GM19372 (cell line): ENCODE measurements around the gene SEMA6B.
"Not testable (repeated sequence)": the region's sequence is repeated elsewhere in the genome, so short reads cannot be mapped to it uniquely, and the experiment has no call there.

Source experiments
- ATAC-seq: cut with Tn5 transposase; IDR thresholded peaks from one replicate; pipeline ENCODE4 v1.9.1; 2021; ENCODE audit warnings: mild to moderate bottlenecking, low read depth, moderate library complexity; ENCODE audit not compliant: unreplicated experiment

SEMA6B gene

DNA sequence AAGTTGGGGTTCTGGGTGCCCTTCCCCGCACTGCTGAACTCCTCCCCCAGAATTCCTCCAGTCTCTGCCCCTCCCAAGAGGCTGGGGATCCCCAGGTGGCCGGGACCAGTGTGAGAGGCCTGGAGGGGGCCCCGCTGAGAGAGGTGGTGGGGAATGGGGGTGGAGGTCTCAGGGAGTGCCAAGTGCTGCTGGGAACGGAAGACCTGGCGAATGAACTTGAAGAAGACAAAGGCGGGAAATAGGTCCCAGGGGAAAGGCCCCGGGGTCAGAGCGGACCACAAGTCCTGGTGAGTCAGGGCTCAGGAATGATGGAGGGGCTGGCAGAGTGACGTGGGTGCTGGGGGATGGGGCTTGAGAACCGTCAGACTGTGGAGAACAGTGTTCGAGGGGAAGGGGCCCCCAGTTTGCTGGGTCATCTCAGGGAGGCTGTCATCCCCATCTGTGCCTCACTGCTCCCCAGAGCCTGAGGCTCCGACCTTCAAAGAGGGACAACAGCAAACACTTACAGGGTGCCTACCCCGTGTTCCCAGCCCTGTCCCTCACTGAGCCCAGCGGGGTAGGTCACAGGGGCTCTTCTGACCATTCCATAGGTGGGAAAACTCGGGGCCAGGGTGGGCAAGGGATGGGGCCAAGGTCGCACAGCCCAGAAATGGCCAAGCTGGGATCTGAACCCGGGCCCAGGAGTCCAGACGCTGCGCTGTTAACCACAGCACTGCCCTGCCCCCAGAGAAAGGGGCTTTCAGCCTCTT is 16.0 kb upstream of the SEMA6B start:
- no peak for ATAC-seq

DNA sequence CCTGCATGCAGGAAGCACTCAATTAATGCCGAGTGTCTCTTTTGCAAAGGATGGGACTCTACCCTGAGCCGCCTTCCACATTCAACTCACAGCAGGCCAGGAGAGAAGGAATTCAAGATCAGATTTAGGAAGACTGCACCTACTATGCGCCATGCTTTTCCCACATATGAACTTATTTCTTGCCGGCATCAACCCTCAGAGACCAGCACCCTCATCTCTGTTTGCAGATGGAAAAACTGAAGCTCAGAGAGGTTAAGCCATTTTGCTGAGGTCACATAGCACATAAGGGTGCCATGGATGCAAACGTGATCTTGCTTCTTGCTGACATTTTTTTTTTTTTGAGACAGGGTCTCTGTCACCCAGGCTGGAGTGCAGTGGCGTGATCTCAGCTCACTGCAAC is 14.2 kb upstream of the SEMA6B start:
- ATAC-seq = no peak

DNA sequence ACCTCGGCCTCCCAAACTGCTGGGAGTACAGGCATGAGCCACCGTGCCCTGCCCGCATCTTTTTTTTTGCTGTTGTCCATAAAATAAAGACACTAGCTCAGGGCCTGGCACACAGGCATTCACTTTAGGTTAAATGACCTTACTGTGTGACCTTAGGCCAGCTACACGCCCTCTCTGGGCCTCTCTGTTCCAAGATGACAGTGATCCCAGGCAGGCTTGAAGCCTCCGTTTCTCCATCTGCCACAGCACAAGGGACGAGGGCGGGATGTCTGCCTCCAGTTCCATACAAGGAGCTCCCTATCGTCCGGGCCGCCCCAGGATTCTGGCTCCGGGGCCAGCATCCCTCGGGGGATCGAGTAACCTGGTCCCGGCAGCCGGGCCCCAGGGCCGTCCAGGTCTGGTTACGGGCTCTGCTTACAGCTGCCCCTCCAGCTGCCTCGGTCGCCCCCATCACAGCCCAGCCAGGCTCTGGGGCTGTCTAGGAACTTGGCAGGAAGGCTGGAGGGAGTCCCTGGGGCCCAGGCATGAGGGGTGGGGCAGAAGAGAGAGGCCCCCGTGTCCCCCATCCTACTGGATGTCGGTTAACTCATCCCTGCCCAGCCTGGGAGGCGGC is 11.9 kb upstream of the SEMA6B start:
- ATAC-seq = no peak

DNA sequence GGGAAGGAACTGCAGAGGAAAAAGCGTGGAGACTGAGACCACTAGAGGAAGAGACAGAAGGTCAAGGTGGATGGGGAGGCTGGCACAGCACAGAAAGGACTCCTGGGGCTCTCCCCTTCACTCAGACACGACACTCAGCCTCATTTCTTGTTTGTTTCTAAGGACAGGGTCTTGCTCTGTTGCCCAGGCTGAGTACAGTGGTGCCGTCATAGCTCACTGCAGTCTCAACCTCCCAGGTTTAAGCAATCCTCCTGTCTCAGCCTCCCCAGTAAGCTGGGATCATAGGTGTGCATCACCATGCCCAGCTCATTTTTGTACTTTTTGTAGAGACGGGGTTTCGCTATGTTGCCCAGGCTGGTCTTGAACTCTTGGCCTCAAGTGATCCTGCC is 11.4 kb upstream of the SEMA6B start:
- no peak for ATAC-seq

DNA sequence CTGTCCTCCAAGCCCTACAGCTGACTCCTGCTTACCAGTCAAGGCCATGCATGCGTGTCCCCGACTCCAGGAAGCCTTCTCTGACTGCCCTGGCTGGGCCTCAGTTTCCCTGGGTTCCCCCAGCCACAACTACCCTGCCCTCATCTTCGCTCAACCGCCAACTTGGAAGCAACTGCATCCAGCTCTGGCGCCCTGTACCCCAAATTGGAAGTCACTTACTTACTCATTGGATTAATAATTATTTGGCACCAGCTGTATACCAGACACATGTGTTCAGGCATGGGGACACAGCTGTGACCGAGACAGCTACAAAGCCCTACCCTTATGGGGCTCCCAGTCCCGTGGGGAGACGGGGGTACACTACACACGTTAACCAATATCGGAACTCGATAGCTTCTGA is 10.9 kb upstream of the SEMA6B start:
- no peak for ATAC-seq

DNA sequence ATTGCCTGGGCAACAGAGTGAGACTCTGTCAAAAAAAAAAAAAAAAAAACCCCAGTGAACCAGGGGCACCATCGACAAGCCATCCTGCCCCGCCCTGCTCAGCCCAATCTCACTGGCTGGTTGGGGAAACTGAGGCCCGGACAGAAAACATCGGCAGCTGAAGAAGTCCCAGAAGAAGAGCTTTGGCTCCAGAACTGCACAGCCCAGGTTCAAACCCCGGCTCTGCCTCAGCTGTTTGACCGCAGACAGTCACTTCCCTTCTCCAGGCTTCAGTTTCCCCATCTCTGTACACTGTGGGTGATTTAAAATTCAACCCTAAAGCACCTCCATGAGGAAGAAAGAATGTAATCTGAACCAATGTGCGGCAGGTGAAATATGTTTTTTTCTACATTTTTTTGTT is 9.4 kb upstream of the SEMA6B start:
- no peak for ATAC-seq

DNA sequence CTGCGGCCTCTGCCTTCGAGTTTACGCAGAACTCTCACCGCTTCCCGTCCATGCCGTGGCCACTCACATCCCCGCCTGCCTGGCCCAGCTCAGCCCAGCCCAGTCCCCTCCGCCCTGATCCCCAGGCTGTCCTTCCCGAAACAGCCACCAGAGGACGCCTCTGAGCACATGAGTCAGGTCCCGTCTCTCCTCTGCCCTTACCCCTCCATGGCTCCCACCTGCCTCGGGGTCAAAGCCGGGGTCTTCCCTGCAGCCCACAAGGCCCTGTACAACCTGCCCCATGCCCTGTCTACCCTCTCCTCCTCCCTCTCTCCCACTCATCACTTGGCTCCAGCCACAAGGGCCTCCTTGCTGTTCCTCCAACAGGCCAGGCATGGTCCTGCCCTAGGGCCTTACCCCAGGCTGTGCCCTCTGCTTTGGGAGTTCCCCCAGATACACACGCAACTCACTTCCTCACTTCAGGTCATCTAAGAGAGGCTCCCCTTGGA is 8.1 kb upstream of the SEMA6B start:
- ATAC-seq = no peak

DNA sequence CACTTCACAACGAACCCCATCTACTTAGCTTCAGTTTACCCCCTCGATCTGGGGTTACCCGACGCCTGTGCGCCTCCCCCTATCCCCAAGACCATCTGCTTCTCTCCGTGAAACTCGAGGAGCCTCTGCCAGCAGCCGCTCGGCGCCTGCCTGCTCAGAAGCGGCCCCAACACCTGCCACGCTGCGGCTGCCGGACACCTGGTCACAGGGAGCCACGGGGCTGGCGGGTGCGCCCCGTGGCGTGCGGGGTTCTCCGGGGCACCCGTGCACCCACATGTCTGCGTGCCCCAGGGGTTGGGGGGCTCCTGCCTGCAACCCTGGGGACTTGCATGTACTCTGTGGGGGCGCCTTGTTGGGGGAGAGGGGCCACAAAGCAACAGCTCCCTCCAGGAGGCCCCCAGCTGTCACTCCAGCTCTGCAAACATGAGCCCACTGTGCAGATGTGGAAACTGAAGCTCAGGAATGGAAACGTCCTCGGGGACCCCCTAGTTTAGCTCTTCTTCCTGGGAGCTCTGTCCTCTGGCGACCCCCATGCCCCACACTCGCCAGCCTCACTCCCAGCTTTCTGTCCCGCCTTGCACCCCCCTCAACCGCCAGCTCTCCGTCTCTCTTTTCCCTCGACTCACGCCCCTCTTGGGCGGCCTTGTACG is 7.0 kb upstream of the SEMA6B start:
- no peak for ATAC-seq

DNA sequence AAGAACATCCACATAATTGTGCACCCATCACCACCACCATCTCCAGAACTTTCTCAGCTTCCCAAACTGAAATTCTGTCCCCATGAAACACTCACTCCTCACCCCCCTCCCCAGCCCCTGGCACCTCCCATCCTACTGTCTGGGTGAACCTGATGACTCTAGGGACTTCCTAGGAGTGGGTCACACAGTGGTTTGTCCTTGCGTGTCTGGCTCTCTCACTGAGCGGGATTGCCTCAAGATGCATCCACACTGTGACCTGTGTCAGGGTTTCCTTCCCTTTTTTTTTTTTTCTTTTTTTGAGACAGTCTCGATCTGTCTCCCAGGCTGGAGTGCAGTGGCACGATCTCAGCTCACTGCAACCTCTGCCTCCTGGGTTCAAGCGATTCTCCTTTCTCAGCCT is 4.1 kb upstream of the SEMA6B start:
- not testable (repeated sequence) for ATAC-seq

DNA sequence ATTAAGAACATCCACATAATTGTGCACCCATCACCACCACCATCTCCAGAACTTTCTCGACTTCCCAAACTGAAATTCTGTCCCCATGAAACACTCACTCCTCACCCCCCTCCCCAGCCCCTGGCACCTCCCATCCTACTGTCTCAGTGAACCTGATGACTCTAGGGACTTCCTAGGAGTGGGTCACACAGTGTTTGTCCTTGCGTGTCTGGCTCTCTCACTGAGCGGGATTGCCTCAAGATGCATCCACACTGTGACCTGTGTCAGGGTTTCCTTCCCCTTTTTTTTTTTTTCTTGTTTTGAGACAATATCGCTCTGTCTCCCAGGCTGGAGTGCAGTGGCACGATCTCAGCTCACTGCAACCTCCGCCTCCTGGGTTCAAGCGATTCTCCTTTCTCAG is 2.6 kb upstream of the SEMA6B start:
- not testable (repeated sequence) for ATAC-seq

DNA sequence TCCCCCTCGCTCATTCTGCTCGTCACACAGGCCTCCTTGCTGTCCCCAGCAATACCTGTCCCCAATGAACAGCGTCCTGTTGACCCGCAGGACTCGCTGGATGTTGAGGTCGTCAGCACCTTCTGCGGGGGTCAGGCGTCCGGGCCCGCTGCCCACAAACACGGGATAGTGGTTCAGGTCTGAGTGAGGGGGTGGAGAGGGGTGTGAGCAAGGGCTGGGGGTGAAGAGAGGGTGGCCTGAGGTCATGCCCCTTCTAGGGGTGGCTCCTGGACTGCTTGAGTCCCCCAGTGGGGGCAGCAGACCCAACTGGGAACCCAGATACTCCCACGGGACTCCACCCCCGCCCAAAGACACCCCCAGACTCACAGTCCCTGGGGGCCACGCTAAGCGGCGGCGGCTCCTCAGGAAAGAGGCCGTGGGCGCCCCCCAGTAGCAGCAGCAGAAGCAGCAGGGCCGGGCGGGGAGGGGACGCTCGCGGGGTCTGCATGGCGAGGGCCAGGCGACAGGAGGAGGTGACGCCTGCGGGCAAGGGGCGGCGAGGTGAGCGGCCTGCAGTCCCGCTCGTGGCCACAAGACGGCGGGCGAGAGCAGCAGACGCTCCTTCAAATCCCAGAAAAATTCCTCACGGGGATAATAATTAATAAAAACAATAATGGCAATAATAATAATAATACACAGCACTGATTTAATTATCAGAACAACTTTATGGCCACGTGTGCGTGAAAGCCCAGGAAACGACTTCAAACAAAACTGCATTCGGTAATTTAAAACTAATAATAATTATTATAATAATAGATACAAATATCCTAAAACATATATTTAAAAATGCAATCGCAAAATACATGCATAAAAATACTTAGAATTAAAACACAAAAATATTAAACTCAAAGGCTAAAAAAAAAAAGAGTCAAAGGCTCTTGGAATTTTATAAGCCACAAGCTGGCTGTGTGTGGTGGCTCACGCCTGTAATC is 1.2 kb downstream of the SEMA6B start:
- ATAC-seq = no peak

DNA sequence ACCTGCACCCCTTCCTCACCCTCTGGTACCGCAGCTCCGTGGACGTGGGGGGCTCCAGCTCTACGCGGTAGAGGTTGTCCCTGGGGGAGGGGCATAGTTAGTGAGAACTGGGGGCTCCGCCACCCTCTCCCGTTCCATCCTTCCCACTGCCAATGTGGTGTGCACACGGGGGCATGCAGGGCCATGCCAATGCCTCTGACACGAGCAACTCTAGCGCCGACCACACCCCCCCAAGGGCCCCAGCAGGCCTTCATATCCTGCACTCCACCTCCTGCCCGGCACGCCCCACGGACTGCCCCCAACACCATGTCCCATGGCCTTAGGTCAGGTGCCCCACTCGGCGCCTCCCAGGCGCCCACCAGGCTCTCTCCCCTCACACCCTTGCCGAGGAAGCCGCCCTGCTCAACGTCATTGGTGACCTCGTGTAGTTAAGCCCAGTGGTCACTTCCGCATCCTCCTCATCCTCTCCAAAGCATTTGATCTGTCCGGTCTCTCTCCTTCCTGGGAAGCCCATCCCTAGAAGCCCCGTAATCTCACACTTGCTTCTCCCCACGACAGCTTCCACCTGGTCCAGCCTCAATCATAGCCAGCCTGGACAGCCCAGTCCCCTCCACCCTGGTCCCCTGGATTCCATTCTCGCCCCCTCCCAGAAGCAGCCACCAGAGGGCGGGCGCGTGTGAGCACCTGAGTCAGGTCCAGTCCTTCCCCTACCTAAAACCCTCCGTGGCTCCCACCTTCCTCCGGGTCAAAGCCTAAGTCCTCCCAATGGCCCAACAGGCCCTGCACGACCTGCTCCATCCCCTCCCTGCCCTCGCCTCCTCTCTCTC is 2.1 kb downstream of the SEMA6B start:
- ATAC-seq = no peak

DNA sequence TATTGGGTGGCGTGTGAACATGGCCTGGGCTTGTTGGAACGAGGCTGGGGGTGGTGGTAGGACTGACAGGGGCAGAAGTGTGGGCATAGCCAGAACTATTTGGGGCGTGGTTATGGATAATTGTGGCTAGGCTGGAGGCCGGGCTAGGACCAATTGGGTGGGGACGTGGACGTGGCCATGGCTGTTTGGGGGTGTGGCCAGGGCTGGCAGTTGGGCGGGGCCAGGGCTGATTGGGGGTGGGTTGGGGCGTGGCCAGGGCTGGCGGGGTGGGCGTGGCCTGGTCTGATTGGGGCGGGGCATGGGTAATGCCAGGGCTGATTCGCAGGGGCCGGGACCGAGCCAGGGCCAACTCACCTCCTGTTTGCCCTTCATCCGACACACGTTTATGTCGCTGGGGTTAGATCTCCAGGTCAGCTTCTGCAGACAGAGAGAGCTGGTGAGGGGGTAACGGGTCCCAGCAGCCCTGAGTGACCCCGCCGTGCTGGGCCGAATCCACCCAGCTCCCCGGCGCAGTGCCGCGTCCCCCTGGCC is 2.8 kb downstream of the SEMA6B start:
- no peak for ATAC-seq

DNA sequence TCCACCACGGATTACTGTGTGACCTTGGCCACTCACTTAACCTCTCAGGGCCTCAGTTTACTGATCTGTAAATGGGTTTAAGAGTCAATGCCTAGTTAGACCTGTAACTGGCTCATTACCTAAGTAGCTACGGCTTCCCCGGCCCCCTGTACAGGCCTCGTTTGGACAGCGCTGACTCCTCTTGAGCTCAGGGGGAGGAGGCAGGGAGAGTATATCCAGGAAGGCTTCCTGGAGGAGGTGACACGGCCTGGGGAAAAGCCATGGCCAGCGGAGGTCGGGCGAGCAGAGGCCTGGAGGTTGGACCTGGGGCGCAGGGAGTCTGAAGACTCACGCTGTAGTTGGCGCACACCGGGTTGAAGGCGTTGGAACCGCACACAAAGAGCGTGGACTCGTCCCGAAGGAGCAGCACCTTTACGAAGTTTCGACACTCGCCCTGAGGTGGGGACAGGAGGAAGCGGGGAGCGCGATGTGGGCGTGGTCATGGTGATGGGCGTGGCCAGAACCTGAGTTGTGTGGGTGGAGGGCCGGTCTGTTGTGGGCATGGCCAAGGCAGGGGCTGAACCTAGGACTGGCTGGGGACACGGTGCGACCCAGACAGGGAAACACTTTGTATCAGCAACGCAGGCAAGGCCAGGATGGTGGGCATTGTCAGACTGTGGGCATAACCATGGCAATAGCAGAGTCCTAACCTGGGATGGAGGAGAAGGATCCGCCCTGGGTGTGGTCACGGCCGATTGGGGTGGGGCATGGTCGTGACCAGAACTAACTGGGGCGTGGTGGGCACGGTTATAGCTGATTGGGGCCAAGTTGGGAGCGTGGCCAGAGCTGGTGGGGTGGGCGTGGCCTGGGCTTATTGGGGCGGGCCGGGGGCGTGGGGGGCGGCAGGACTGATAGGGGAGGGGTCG is 3.6 kb downstream of the SEMA6B start:
- ATAC-seq = no peak

DNA sequence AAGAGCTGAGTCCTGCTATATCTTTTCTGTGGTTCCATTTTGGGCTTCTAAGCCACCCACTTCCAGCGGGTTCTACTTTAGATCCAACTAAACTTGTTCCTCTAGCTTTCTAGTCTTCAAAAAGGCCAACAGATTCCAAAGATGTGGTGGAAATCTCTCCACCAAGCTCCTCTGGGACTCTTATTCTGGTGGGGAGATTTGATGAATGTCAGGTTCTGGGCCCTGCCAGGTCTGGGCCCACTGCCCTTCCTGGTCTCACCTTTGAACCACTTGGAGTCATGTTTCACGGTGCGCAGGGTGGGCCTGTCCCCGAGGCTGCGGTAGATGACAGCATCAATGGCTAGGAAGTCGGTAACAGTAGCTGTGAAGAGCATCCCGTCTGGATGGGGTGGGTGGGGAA is 4.8 kb downstream of the SEMA6B start:
- no peak for ATAC-seq

DNA sequence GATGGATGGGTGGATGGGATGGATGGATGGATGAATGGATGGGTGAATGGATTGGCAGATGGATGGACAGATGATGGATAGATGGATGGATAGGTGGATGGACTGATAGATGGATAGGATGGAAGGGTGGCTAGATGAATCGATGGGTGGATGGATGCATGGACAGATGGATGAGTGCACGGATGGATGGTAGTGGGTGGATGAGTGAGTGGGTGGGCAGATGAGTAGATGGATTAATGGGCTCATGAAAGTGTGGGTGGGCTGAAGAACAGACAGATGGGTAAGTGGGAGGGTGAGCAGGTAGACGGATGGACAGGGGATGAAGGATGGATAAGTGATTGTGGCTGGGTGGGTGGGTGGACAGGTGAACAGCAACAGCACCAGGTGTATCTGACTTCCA is 5.7 kb downstream of the SEMA6B start:
- no peak for ATAC-seq

DNA sequence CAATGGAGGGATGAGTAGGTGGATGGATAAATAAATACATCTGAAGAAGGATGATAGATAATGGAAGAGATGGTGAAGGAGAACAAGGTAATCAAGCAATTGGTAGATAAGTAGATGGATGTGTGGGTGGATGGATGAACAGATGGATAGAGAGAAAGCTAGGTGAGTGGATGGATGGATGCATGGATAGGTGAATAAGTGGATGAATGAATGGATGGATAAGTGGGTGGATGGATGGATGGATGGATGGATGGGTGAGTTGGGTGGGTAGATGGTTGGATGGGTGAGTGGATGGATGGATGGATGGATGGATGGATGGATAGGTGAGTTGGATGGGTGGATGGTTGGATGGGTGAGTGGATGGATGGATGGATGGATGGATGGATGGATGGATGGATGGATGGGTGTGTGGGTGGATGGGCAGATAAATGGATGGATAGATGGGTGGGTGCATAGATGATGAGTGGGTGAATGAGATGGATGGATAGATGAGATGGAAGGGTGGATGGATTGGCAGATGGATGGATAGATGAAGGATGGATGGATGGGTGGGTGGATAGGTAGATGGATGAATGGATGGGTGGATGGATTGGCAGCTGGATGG is 6.3 kb downstream of the SEMA6B start:
- ATAC-seq = no peak

DNA sequence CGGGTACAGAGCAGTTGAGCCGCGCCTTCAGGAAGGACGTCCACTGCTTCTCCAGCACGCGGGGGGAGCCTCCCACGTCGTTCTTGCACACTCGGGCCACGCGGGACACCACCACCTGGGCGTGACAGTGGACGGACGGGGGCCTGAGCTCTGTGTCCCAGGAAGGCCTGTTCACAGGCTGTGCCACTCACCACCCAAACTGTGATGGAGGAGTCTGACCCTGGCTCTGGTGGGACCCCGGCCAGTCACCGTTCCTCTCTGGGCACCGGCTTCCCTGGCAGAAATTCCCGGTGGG is 7.0 kb downstream of the SEMA6B start:
- no peak for ATAC-seq
